WTC11 (cell line): ENCODE measurements around the gene DBN1. TPM values are rescaled to one million over a fixed set of nuclear protein-coding genes. Genes with fewer than 3 reads are reported as not detected.
"Not testable (repeated sequence)": the region's sequence is repeated elsewhere in the genome, so short reads cannot be mapped to it uniquely, and the experiment has no call there.

Source experiments
- ATAC-seq: fragments of 200-7000 bp; cut with Tn5 transposase; 2 replicates; pipeline ENCODE4 v1.10.0; 2021; ENCODE audit warnings: mild to moderate bottlenecking, moderate library complexity
- CTCF ChIA-PET: fragments of 300-600 bp; sonication (Branson Sonifier 250); formaldehyde crosslinking; loops from one replicate; lab custom pipeline; 2021; ENCODE audit warnings: antibody characterized with exemption; lab: Charles Lee
- POLR2A ChIA-PET: fragments of 350-600 bp; sonication (Branson Sonifier 250); formaldehyde crosslinking; loops from one replicate; lab custom pipeline; 2021; ENCODE audit warnings: antibody characterized with exemption; lab: Charles Lee
- DNase-seq: peaks from one replicate; pipeline ENCODE4 v3.0.0; 2021; ENCODE audit warnings: low spot score
- H3K27ac Mint-ChIP-seq: 2 replicates; pipeline ENCODE4 v1.8.0; 2021; ENCODE audit warnings: mixed read lengths
- H3K27me3 Mint-ChIP-seq: 2 replicates; pipeline ENCODE4 v1.8.0; 2021; ENCODE audit warnings: low read depth, mild to moderate bottlenecking, moderate library complexity, mixed read lengths
- H3K36me3 Mint-ChIP-seq: 2 replicates; pipeline ENCODE4 v1.8.0; 2021; ENCODE audit warnings: mixed read lengths
- H3K4me1 Mint-ChIP-seq: 2 replicates; pipeline ENCODE4 v1.8.0; 2022; ENCODE audit warnings: mixed read lengths
- H3K4me3 Mint-ChIP-seq: 2 replicates; pipeline ENCODE4 v1.8.0; 2021; ENCODE audit warnings: mild to moderate bottlenecking, moderate library complexity, mixed read lengths
- H3K9me3 Mint-ChIP-seq: 2 replicates; pipeline ENCODE4 v1.8.0; 2021; ENCODE audit warnings: mixed read lengths
- ARID4B ChIP-seq: sonication (generic); formaldehyde crosslinking; IDR thresholded peaks from 2 replicates; pipeline ENCODE4 v1.8.0; 2023; ENCODE audit warnings: missing genetic modification reagents, mild to moderate bottlenecking, borderline replicate concordance
- CREB1 ChIP-seq: sonication (generic); formaldehyde crosslinking; IDR thresholded peaks from 2 replicates; pipeline ENCODE4 v1.8.0; 2023; ENCODE audit warnings: mild to moderate bottlenecking, missing genetic modification reagents
- E2F1 ChIP-seq: sonication (generic); formaldehyde crosslinking; IDR thresholded peaks from 2 replicates; pipeline ENCODE4 v1.8.0; 2022; ENCODE audit warnings: mild to moderate bottlenecking, missing genetic modification reagents
- EMX1 ChIP-seq: fragments of 250-450 bp; sonication (Bioruptor Pico); IDR thresholded peaks from 2 replicates; pipeline ENCODE4 v1.8.0; 2021; ENCODE audit warnings: mild to moderate bottlenecking
- HMGXB4 ChIP-seq: sonication (generic); formaldehyde crosslinking; IDR thresholded peaks from 2 replicates; pipeline ENCODE4 v1.8.1; 2023; ENCODE audit warnings: mild to moderate bottlenecking, moderate library complexity, missing genetic modification reagents
- KAT7 ChIP-seq: sonication (generic); formaldehyde crosslinking; IDR thresholded peaks from 2 replicates; pipeline ENCODE4 v1.8.1; 2023; ENCODE audit warnings: missing genetic modification reagents, mild to moderate bottlenecking, borderline replicate concordance
- MAX ChIP-seq: sonication (generic); formaldehyde crosslinking; IDR thresholded peaks from 2 replicates; pipeline ENCODE4 v1.8.0; 2022; ENCODE audit warnings: mild to moderate bottlenecking, missing genetic modification reagents
- NR1H2 ChIP-seq: sonication (generic); formaldehyde crosslinking; IDR thresholded peaks from 2 replicates; pipeline ENCODE4 v1.9.0; 2021; ENCODE audit warnings: mild to moderate bottlenecking, moderate library complexity, missing genetic modification reagents
- USF1 ChIP-seq: sonication (generic); formaldehyde crosslinking; IDR thresholded peaks from 2 replicates; pipeline ENCODE4 v1.8.0; 2022; ENCODE audit warnings: mild to moderate bottlenecking, missing genetic modification reagents
- USF2 ChIP-seq: sonication (generic); formaldehyde crosslinking; IDR thresholded peaks from 2 replicates; pipeline ENCODE4 v1.8.1; 2023; ENCODE audit warnings: mild to moderate bottlenecking, missing genetic modification reagents, moderate library complexity
- ZNF121 ChIP-seq: sonication (generic); formaldehyde crosslinking; IDR thresholded peaks from 2 replicates; pipeline ENCODE4 v1.8.0; 2023; ENCODE audit warnings: missing genetic modification reagents
- ZNF138 ChIP-seq: sonication (generic); formaldehyde crosslinking; conservative IDR thresholded peaks from 2 replicates; pipeline ENCODE4 v1.8.1; 2022; ENCODE audit warnings: mild to moderate bottlenecking, moderate library complexity, missing genetic modification reagents
- total RNA-seq: library from RNA; stranded (reverse); gene quantifications from 3 replicates; pipeline ENCODE4 v1.2.3, GENCODE V29; 2021

The DBN1 gene
- total RNA-seq, 1 experiment from 2014 or later, result 288 TPM

GRCh38 chr5:177487144-177487543 is 13.7 kb upstream of the DBN1 start:
- POLR2A ChIA-PET, result no interaction called here
- Mint-ChIP-seq H3K4me3 (no peak overlapping the region), H3K36me3 (peaks cover 56% of the 10 kb centered on the region), H3K4me1 (peaks cover 6% of the 10 kb centered on the region), H3K27ac (no peak overlapping the region), H3K27me3 (no peaks in the 10 kb centered on the region), H3K9me3 (no peaks in the 10 kb centered on the region)
- TF ChIP-seq USF1 (CRISPR knock-in tag) (peak; percentile 34; the same call in 1 of the 2 replicates), EMX1 (CRISPR knock-in tag) (no peak), USF2 (CRISPR knock-in tag) (peak; percentile 63), E2F1 (CRISPR knock-in tag) (no peak), HMGXB4 (no peak)
- ATAC-seq, result no peak
- CTCF ChIA-PET, result interaction anchor here (0.6 to 3.3 kb wide), 3 partner anchors 9 to 172 kb away, joined by 3 to 26 read pairs (median 5); no protein-coding TSS in a partner anchor
- no peak for DNase-seq

GRCh38 chr5:177486256-177486655 is 12.8 kb upstream of the DBN1 start:
- Mint-ChIP-seq H3K4me1 (peaks cover 5% of the 10 kb centered on the region), H3K4me3 (no peak overlapping the region), H3K9me3 (no peaks in the 10 kb centered on the region), H3K27me3 (no peaks in the 10 kb centered on the region), H3K36me3 (peaks cover 55% of the 10 kb centered on the region), H3K27ac (no peak overlapping the region)
- no peak for ATAC-seq
- ChIA-PET CTCF (interaction anchor here (0.6 to 1.3 kb wide), 3 partner anchors 10 to 171 kb away, joined by 3 to 5 read pairs (median 4); no protein-coding TSS in a partner anchor), POLR2A (interaction anchor here (1.0 kb wide), 1 partner anchor 9 kb away, joined by 3 read pairs; no protein-coding TSS in a partner anchor)
- DNase-seq, result no peak
- no peak for TF ChIP-seq ZNF138 (CRISPR knock-in tag)
- TF ChIP-seq CREB1, result no peak
- no peak for TF ChIP-seq MAX (CRISPR knock-in tag)
- no peak for TF ChIP-seq KAT7 (CRISPR knock-in tag)
- no peak for TF ChIP-seq NR1H2 (CRISPR knock-in tag)
- no peak for TF ChIP-seq ARID4B

GRCh38 chr5:177485753-177486152 is 12.3 kb upstream of the DBN1 start:
- not testable (repeated sequence) for H3K27ac Mint-ChIP-seq

More at GRCh38 chr5:177485753-177486152, 12.3 kb upstream of the DBN1 start:
- H3K27me3 Mint-ChIP-seq, H3K9me3 Mint-ChIP-seq, ATAC-seq, DNase-seq, H3K4me1 Mint-ChIP-seq, H3K4me3 Mint-ChIP-seq: not testable (repeated sequence)
- peaks cover 53% of the 10 kb centered on the region for H3K36me3 Mint-ChIP-seq
- ChIA-PET CTCF (interaction anchor here (1.3 kb wide), 2 partner anchors 28 to 95 kb away, joined by 3 to 4 read pairs; no protein-coding TSS in a partner anchor), POLR2A (interaction anchor here (1.0 kb wide), 2 partner anchors 10 to 17 kb away, joined by 3 read pairs; no protein-coding TSS in a partner anchor)
- peak; percentile 80; the same call in 1 of the 2 replicates for TF ChIP-seq ZNF121 (CRISPR knock-in tag)
